HG03097 (cell line): ENCODE measurements around the gene SOX3.

ENCODE experiments used
- ATAC-seq: cut with Tn5 transposase; IDR thresholded peaks from one replicate; pipeline ENCODE4 v1.9.1; 2021; ENCODE audit not compliant: unreplicated experiment, low FRiP score

Gene SOX3

DNA sequence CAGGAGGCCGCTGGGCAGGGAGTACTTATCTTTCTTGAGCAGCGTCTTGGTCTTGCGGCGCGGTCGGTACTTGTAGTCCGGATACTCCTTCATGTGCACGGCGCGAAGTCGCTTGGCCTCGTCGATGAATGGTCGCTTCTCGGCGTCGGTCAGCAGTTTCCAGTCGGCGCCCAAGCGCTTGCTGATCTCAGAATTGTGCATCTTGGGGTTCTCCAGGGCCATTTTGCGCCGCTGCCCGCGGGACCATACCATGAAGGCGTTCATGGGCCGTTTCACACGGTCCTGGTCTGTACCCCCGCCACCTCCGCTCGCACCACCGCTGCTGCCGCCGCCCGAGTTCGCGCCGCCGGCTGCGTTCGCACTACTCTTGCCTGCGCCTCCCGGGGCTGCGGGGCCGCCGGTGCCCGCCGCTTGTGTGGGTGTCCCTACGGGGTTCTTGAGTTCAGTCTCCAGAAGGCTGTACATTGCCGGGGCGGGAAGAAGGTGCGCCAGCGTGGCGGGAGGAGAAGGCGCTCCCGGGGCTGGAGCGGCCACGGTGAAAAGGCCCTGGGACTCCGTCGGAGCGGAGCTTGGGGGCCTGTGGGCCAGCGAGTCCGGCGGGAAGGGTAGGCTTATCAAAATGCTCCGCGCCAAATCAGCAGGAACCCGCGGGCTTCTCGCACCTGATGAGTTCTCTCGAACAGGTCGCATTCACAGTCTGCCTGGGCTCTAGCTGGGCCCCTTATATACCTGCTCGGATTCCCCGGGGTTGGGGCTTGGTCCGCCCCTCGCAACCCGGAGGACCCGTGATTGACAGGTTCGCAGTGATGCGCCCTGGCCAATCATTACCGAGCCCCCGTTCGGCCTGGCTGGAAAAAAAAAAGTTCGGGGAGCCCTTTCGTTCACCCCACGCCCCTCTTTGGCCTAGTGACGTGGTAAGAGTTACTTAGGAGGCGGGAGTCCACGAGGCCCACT, at the start of gene SOX3:
Gene SOX3, minus strand, starts transcription at position 699 of the 954 bp plus-strand sequence. Its CDS starts 9 bp downstream, at position 690.
- ATAC-seq, result no peak

DNA sequence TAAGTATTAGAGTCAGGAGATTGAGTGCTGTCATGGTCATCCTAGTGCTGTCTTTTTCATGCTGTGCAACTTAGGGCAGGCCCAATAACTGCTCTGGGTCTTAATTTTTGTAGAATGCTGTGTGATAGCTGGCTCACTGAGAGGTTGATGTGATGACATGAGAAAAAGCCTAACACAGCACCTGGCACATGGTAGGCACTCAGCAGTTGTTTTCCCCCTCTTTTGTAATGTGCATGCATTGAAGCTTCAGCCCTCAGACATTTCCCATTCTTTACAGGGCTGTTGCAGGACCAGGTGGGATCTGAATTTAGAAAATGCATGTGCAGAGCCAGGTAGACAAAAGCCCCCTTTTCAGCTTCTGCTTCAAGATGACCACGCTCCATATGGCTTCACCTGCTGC, 44.1 kb upstream of the SOX3 start:
- ATAC-seq, result no peak

DNA sequence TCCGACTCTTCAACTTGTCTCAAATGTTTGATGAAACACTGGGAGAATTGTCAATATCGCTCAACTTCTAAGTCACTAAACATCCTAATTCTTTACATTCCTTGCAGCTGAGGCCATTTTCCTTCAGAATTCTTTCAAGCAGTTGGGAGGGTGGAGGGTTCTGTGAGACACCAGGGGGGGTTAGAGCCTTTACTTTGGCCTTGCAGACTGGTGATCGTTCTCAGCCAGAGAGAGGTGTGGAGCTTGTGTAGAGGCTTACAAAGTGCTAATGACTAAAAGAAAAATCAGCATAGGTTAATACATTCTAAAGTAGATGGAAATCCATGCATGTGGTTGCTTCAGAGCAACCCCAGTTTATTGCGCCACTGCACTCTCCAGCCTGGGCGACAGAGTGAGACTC, 21.3 kb upstream of the SOX3 start:
- no peak for ATAC-seq

DNA sequence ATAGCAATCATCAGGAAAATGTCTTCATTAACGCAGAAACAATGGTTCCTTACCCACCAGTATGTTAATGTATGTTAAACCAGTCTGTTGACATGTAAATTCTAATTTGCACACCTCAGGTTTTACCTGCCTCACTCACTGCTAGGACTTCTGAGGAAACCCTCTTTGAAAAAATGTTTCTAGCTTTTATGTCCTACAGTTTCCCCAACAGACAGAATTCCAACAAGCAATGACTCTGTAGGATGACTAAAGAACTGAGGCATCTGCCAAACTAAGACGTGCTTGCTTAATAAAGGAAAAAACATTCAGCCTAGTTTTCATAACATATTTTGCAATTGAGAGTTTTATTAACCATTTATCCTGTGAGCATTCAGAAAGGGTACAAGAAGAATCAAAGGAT, 20.6 kb upstream of the SOX3 start:
- ATAC-seq, result no peak

DNA sequence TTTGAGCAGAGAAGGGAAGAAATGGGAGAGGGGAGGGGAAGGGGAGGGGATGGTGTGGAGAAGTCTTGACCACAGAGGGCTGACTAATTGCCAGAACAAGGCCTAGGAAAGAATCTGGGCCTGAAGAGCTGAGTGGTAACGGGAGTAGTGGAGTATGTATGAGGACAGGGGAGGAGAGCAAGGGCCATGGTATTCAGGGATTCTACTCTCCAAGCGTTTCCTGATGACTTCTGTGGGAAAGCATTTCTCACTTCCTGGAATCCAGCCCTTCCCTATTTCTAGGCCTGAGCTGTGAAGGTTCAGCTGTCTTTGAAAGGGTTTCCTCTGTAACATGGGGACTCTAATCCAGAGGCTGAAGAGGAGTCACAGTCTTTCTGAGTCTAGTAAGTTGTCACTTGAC, 19.7 kb upstream of the SOX3 start:
- ATAC-seq, result no peak

DNA sequence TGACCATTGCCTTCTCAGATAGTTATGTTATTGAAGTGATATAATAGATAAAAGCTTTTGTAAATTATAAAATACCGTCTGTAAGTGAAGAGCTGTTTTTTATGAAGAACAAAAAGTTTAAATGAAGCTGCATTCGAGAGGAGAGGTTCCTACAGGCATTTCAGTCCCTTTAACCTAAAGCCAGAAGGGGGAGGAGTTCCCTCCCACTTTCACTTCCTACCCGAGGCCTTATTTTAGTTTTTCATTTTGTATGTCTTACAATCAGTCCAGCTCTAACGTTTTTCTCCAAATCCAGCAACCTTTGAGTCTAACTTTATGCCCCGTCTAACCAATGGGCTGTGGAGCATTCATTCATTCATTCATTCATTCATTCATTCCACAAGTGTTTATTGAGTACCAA, 16.5 kb upstream of the SOX3 start:
- ATAC-seq, result no peak

DNA sequence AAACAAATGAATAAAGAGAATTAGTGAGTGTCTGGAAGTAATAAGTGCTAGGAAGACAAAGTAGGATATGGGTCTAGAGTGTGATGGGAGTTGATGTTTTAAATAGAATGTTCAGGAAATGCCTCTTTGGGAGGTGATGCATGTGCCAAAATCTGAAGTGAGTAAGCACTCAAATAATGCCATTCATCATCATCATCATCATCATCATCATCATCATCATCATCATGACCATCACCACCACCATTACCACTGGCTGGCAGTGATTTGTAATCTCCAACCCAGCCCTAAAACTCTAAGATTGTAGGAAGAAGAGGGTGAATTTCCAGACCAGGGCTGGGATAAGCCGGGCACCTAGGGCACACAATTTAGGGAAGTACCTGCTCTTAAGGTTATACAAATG, 9.7 kb upstream of the SOX3 start:
- ATAC-seq, result no peak

DNA sequence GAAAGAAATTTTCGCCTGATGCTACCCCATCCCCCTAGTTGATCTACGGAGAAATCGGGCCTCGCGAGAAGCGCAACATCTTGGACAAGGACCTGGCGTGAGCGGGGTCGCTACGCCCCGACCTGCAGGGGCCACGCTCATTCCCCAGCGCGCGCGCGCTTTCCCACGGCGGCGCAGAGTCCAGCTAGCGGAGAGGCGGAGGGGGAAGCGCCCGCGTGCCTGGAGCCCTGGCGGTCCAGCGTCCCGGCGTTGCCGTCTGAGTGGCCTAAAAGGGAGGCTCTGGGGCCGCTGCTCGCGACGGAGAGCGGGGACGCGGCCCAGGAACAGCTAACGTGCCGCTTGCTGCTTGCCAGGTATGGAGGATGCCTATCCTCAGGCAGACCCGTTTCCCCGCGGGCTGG, 6.0 kb upstream of the SOX3 start:
- no peak for ATAC-seq

DNA sequence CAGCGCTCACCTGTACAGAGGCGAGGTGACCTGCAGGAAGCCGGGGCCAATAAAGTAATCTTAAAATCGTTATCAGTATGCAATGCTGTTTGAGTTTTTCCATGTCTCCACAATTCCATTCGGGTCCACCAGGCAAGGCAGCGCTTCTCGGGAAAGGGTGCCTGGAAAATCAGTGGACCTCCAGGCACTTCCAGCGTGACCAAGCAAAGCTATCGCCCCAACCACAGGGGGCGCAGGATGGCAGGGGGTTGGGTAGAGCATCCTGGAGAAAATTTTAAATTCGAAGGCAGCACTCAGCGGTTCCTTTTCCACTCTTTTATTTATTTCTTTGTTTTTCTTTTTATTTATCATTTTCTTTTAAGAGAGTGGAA, 5.4 kb upstream of the SOX3 start:
- no peak for ATAC-seq

DNA sequence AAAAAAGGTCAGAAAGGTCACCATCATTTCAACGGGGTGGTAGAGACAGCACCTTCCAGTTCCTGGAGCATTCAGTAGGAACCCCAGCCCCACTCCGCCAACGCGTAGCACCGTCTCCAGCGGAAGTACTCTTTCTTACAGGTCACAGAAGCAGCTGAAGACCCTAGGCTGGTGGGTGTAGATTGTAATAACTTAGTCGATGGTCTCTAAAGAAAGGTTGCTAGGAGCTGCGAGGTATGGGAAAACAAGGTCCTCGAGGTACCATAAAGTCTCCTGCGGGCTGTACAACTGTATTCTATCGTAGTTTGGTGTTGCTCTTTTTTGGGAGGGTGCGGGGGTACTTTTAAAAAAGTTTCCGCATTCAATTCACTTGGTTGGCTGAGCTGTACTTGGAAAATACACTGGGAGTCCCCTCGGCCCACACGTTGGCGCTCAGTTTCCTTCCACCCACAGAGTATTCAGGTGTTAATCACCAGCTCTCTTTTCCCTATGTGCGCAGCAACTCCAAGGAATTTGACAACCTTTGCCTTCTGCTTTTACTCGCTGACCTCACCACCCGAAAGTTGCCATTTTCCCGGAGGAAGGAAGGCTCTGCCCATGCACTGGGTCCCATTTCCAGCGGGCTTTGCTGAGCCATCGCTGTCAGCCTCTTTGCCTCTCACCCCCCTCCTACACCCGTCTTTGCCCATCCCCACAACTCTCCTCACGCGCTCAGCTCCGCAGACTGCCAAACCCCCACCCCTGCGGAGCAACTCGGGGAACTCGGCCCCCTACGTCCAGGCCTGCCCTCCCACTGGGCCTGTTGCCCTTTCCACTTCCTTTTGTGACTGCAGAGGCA, 4.8 kb upstream of the SOX3 start:
- ATAC-seq, result no peak

DNA sequence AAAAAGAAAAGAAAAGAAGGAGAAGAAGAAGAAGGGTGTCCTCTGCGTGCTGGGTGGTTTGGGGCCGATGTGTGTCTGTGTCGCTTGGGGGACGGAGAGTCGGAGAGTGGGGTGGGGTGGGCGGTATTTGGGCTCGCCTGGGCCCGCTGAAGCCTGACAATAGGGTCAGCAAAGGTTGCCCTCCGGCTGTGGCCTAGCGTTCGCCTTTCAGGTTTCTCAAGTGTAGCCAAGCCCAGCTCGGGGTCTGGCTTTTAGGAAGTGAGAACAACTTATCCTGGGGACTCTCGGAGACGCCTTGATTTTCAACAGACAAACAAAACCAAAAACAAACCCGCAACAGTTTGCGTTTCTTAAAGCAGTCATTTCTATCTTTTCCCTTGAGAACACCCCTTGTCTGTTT, 4.1 kb upstream of the SOX3 start:
- ATAC-seq, result no peak

DNA sequence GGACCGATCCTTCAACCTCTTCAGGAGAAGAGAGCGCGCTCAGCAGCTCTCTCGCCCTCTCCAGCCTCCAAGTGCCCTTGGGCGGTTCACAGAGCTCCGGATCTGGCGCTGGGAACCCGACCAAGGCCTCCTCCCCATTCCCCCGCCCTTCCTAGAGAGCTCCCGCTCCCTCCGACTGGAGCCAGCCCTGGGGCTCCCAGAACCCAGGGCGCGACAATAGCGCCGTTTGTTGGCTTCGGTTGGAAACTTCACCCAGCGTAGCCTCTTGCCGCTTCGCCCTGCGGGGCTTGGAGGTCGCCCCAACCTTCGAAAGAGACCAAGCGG, 3.1 kb upstream of the SOX3 start:
- no peak for ATAC-seq

DNA sequence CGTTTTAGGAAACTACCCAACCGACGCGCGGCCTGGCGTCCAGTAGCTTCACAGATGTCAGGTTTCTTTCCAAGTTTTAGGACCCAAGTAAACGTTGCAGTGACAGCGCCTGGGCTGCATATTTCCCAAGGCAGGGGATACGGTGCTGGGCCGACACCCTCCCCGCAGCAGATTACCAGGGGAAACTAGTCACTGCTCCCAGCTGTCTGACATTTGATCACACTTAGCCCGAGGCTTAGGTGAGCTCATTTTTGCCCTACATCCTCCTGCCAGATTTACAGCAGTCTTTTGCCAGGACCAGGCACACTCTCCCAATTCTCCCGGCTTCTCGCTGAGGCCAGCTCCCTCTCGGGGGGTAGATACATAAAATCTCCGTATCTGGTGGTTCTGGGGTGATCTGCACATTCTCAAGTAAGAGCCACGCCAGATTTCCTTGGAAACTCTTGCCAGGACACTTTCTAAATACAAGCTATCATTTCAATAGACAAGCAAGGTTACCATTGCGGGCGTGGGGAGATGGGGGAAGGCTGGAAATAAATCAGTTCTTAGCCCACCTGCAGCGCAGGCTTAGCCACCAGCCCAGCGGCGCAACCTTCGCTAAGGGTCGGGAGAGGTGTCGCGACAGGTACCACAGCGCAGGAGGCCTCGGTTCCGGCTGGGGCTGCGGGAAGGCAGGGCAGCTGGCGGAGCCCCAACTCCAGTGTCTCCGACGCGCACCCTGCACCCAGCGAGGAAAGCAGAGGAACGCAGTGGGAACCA, 2.5 kb upstream of the SOX3 start:
- no peak for ATAC-seq

DNA sequence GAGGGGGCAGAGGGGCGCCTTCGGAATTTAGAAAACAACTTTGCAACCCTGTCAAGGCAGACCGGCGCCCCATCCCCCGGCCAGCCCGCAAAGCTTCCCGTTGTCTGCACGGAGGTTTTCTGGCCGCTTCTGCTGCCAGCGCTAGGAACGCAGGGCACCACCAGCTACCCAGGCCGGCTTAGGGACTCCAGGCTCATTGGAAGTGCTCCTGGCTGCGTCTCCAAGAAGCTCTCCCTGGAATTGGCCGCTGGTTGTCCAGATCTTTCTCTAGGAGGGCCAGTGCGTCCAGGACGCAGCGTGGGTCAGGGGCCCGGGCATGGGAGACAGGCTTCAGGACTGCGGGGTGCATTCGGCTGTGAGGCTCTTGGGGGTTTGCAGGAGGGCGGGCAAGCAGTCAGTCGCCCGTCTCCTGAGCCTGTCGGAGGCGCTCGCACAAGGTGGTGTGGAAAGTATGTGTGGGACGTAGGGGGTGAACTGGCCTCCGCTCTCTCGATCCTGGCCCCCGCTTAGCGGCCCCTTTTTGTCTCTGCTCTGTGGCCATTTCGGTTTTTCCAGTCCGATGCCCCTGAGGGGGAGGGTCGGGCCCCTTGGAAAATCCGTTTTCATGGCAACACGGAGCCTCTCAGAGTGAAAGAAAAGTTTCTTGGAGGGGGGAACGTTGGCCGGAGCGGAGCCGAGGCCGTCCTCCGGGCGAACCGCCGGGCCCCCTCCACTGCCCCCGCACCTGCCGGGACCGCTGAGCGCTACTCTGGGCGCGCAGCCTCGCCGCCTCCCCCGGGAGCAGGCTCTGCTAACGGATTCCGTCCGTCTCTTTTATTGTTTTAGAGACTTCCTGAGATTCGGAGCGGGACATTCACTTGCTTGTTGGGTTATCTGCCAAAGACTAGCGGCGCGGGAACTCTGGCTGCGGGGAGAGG, 810 bp upstream of the SOX3 start:
- no peak for ATAC-seq

DNA sequence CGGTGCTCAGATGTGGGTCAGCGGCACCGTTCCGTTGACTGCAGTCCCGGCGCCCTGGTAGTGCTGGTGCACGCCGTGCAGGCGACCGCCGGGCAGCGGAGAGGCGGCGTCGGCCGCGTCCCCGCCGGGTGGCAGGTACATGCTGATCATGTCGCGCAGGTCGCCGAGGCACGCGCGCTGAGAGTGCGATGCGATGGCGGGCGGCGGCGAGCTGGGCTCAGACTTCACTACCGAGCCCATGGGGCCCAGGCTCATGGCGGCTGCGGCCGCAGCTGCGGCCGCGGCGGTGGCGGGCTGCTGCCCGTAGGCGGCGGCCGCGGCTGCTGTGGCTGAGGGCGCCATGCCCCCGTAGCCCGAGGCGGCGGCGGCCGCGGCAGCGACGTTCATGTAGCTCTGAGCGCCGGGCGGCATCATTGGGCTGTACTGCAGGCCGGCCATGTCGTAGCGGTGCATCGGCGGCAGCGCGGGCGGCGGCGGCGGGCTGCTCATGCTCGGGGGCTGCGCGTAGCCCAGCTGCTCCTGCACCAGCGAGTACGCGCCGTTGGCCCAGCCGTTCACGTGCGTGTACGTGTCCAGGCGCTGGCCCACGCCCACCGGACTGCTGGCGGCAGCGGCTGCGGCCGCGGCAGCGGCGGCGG, 1.0 kb downstream of the SOX3 start:
- no peak for ATAC-seq

DNA sequence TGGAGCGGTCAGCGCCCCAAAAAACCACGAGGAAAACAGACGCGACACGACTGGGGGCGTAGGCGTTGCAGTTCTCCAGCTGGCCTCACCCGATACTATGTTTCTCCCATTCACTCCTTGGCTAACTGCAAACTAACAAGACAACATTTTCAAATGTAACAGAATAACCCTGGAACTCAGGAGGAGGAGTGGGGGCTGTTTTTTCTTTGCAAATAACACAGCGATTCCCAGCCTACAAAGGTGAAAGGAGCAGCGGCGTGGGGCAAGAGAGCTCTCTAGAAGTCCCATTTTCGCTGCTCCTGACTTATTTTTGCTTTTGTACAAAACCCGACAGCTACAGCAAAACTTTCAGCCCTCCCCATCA, 1.6 kb downstream of the SOX3 start:
- no peak for ATAC-seq

DNA sequence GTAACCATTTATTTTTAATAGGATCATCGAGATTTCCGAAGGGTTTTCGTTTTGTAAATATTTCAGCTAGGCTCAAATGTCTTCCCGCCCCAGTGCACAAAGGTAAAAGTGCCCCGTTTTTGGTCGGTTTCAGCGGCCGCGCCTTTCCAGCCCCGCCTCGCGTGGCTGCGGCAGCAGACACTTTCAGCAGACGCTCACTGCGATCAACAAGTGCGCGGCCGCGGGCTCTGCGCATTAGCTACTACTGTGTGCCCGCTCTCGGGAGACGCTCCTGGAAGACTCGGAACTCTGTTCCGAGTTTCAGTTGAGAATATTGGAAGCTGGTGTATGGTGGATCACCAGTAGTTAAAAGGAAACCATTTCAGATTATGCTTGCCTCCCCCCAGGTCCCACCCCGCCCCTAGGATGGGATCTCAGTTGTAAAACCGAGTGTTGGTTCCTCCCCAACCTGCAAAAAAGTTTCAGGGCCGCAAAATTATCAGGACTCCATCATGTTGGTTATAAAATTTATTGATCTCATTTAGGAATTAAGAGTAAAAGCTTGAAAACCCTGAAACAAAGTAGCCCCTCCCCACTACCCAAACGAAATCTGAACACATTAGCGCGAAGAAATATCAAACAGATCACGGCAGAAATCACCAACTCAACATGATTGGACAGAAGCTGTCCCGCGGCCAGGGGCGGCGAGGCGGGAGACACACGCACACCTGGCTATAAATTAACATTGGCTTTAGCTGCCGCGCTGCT, 2.2 kb downstream of the SOX3 start:
- ATAC-seq, result no peak

DNA sequence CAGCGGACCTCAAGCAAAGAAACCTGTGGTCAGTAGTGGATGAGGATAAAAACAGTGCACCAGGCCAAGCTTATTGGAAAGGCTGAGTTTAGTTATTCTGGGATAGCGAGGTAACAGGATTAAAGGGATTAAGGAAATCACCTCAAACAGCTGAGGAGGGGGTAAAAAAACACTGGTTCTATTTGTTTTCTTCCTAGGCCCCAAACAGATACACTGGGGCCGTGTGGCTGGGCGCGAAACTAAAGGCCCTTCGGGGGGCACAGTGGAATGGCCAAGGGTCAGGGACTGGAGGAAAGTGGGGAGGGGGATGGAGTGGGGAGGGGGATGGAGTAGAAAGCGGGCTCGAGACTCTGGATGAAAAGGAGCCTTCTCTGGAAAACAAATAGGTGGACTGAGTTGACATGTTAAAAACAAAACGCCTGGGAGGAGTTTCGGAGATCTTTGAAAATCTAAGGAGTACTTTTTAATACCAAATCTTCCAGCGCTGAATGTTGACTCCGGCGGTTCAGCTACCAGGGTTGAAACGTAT, 2.9 kb downstream of the SOX3 start:
- no peak for ATAC-seq

DNA sequence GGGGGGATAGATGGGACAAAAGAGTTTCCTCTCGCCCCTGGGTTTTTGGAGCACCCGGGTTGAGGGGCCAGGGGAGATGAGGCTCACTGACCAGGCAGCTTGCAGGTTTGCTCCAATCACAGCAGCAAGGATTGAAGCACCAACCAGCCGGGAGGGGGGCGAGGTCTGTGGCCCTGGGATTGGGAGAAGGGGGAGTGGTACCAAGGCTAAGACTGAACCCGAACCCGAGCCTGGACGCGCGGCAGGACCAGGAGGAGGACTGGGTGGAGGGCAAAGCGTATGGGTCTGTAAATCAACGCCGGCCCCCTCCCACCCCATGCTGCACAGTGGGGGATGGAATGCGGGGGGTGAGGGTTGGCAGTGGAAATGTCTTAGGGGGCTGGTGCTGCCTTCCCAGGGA, 3.5 kb downstream of the SOX3 start:
- no peak for ATAC-seq
